ENCODE measurements around the gene RCSD1. TPM values are rescaled to one million over a fixed set of nuclear protein-coding genes. Genes with fewer than 3 reads are reported as not detected.

Gene RCSD1
- total RNA-seq, 1 donor from 2014 or later: 0.76 TPM

DNA sequence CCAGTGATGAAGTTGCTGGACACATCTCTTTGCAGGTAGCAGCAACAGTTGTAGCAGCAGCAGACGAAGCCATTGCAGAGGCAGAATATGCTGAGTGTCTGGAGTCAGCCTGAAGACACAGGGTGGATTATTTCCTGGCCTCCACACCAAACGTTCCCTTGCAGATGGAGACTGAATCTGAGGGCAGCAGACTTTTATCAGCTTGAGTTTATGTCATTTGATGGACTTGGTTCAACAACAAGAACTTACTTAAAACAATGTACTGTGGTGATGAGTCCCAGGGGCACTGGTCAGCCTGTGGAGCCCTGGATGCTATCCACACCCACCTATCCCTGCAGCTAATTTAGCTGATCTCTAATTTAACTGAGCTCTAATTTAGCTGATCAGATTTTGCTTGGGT, 74.7 kb downstream of the RCSD1 start:
- Mint-ChIP-seq H3K4me1 (peaks cover 15% of the 10 kb centered on the region), H3K36me3 (no peaks in the 10 kb centered on the region), H3K27ac (no peak overlapping the region), H3K9me3 (no peaks in the 10 kb centered on the region), H3K4me3 (no peak overlapping the region), H3K27me3 (ENCODE audit: low read depth) (peaks cover 8% of the 10 kb centered on the region)
- no peak for DNase-seq (ENCODE audit: low spot score in 2 of 2, unreplicated experiment in 2 of 2)
- TF ChIP-seq, protein P1, sequence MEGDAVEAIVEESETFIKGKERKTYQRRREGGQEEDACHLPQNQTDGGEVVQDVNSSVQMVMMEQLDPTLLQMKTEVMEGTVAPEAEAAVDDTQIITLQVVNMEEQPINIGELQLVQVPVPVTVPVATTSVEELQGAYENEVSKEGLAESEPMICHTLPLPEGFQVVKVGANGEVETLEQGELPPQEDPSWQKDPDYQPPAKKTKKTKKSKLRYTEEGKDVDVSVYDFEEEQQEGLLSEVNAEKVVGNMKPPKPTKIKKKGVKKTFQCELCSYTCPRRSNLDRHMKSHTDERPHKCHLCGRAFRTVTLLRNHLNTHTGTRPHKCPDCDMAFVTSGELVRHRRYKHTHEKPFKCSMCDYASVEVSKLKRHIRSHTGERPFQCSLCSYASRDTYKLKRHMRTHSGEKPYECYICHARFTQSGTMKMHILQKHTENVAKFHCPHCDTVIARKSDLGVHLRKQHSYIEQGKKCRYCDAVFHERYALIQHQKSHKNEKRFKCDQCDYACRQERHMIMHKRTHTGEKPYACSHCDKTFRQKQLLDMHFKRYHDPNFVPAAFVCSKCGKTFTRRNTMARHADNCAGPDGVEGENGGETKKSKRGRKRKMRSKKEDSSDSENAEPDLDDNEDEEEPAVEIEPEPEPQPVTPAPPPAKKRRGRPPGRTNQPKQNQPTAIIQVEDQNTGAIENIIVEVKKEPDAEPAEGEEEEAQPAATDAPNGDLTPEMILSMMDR (IDR thresholded peaks at IDR 0.05; ENCODE audit: unreplicated experiment): no peak

DNA sequence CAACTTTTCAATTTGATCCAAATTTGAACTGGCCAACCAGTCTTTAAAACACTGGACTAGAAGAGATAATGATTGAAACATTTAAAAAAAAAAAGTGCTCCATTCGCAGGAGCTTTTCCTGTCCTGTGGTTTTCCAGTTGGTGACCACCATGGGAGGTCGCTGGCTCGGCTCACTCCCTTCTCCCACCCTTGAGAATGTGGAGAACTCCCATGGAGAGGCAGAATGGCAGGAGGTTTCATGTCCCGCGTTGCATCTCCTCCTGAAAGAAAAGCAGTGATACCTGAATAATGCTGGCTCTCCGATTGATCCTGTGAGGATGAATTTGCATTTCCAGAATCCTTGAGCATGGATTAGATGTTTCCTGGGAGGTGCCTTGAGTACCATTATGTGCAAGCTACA, 75.2 kb downstream of the RCSD1 start:
- DNase-seq (ENCODE audit: low spot score in 2 of 2, unreplicated experiment in 2 of 2): no peak
- H3K4me1 Mint-ChIP-seq: peaks cover 15% of the 10 kb centered on the region
- H3K9me3 Mint-ChIP-seq: no peaks in the 10 kb centered on the region
- H3K4me3 Mint-ChIP-seq: no peak overlapping the region
- no peaks in the 10 kb centered on the region for H3K36me3 Mint-ChIP-seq
- no peak overlapping the region for H3K27ac Mint-ChIP-seq
- peaks cover 8% of the 10 kb centered on the region for H3K27me3 Mint-ChIP-seq (ENCODE audit: low read depth)
- TF ChIP-seq, protein P1 (IDR thresholded peaks at IDR 0.05; ENCODE audit: unreplicated experiment): no peak

DNA sequence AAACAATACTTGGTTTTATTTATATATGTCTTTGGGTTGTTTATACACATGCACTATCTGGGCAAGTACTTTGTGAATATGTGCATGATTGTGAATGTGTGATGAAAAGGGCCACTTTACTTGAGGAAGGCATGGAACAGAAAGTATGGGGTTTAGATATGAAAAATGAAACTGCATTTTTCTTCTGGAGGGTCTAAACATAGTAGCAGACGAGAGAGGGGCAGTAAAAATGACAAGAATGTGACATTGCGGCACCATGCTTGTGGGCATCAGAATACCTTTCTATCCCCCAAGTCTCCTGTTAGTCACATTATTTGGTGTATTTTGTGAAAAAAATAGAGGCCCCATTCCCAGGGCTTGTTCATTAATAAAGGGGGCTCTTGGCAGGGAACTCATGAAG, 76.3 kb downstream of the RCSD1 start:
- peaks cover 15% of the 10 kb centered on the region for H3K4me1 Mint-ChIP-seq
- no peak overlapping the region for H3K27ac Mint-ChIP-seq
- DNase-seq (ENCODE audit: low spot score in 2 of 2, unreplicated experiment in 2 of 2): no peak
- H3K36me3 Mint-ChIP-seq: no peaks in the 10 kb centered on the region
- peaks cover 8% of the 10 kb centered on the region for H3K27me3 Mint-ChIP-seq (ENCODE audit: low read depth)
- TF ChIP-seq, protein P1 (IDR thresholded peaks at IDR 0.05; ENCODE audit: unreplicated experiment): no peak
- no peaks in the 10 kb centered on the region for H3K9me3 Mint-ChIP-seq
- no peak overlapping the region for H3K4me3 Mint-ChIP-seq

DNA sequence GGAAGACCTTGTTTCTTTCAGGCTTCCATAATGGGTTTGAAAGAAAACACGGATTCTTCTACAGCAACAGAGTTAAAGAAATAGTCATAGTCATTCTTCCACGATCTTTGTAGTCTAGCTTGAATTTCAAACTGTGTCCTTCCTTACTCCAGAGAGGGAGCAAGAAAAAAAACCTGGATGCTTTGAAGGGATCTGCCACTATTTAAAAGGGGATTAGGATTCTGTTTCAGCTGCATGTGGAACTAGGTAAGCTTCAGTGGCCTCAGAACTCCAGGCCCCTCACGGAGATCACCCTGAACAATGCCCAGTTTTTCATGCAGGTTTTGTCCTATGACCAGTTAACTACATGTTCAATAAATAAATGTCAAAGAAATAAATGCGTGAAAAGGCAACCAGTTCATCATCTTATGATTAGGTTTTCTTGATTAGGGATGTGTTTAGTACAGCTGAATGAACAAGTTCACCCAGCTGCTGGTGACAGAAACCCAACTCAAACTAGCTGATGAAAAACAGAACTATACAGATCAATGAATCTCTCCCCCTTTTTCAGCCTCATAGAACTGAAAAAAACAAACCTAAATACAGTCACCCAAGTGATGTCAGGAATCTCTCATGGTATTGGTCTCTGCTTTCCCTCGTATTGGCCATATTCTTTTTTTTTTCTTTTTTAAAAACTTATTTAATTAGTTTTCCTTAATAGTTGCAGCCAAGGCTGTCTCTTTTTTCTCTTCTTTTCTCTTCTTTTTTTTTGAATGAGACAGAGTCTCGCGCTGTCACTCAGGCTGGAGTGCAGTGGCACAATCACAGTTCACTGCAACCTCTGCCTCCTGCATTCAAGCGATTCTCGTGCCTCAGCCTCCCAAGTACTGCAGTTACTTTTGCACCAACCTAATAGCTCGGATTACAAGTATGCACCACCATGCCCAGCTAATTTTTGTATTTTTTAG, 77.2 kb downstream of the RCSD1 start:
- no peak for DNase-seq (ENCODE audit: low spot score in 2 of 2, unreplicated experiment in 2 of 2)
- Mint-ChIP-seq H3K27ac (no peak overlapping the region), H3K4me1 (peaks cover 15% of the 10 kb centered on the region), H3K36me3 (no peaks in the 10 kb centered on the region), H3K4me3 (no peak overlapping the region), H3K27me3 (ENCODE audit: low read depth) (peaks cover 8% of the 10 kb centered on the region), H3K9me3 (no peaks in the 10 kb centered on the region)
- TF ChIP-seq, protein P1 (IDR thresholded peaks at IDR 0.05; ENCODE audit: unreplicated experiment): no peak

DNA sequence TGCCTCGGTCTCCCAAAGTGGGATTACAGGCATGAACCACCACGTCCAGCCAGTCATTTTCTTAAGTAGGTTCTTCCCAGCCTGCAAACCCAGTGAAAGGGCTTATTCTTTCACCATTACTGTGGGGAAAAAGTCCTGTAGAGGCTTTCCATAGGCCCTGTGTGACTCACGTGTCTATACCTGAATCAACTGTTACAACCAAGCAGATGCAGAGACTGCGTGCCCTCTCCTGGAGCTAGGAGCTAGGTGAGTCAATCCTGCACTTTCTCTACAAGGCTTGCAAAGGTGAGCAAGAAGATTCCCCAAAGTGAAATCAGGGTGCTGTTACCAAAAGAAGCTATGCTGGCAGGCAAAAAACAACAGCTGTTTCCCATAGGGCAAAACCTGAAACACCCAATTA, 77.9 kb downstream of the RCSD1 start:
- peaks cover 15% of the 10 kb centered on the region for H3K4me1 Mint-ChIP-seq
- no peaks in the 10 kb centered on the region for H3K9me3 Mint-ChIP-seq
- TF ChIP-seq, protein P1 (IDR thresholded peaks at IDR 0.05; ENCODE audit: unreplicated experiment): no peak
- H3K27me3 Mint-ChIP-seq (ENCODE audit: low read depth): peaks cover 7% of the 10 kb centered on the region
- H3K36me3 Mint-ChIP-seq: no peaks in the 10 kb centered on the region
- H3K27ac Mint-ChIP-seq: no peak overlapping the region
- DNase-seq (ENCODE audit: low spot score in 2 of 2, unreplicated experiment in 2 of 2): no peak
- no peak overlapping the region for H3K4me3 Mint-ChIP-seq
